ENCODE data around the gene IL31. TPM values are rescaled to one million over a fixed set of nuclear protein-coding genes. Genes with fewer than 3 reads are reported as not detected.

Gene IL31
- total RNA-seq, 1 donor from 2014 or later = not detected

DNA sequence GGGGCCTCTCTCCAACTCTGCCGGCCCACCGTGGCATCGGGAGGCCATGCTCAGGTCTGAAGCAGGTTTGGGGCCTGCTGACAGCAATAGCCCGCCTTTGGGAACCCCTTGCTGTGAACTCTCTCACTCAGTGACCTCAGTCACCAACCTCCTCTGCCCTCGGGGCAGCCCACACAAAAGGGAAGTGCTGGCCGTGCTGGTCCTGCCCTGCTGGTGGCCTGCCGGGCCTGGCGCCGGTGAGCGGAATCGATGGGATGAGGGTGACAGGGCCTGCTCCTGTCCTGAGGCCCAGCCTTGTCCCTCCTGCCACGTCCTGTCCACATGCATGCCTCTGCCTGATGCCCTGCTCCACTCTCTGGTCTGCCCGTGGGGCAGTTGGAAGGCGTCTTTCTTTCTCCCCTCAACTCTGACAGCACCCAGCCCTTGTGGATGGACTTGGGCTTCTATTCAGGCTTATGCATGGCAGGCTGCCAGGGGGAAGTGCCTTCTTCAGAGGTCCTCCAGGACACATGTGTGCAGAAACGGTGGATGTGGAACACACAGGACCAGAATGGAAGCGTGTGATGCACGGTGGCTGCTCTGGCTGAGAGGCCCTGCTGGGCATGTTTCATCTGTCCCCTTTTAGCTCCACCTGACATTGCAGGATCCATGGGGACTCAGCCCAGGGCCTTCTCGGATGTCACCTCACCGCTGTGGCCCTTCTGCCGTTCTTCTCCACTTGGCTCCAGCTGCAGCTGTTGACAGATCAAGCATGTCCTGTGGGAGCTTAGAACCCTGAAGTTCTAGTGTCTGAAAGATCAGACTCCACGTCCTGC lies 31.9 kb downstream of the IL31 start:
- H3K9me3 Mint-ChIP-seq (ENCODE audit: unreplicated experiment) = peaks cover 18% of the 10 kb centered on the region
- H3K27me3 Mint-ChIP-seq (ENCODE audit: unreplicated experiment) = peaks cover 15% of the 10 kb centered on the region
- H3K4me3 Mint-ChIP-seq (ENCODE audit: unreplicated experiment) = no peak overlapping the region
- H3K4me1 Mint-ChIP-seq (ENCODE audit: low read depth, unreplicated experiment) = peaks cover 2% of the 10 kb centered on the region
- no peak for DNase-seq
- no peak overlapping the region for H3K27ac Mint-ChIP-seq (ENCODE audit: unreplicated experiment)
- TF ChIP-seq, protein P1, sequence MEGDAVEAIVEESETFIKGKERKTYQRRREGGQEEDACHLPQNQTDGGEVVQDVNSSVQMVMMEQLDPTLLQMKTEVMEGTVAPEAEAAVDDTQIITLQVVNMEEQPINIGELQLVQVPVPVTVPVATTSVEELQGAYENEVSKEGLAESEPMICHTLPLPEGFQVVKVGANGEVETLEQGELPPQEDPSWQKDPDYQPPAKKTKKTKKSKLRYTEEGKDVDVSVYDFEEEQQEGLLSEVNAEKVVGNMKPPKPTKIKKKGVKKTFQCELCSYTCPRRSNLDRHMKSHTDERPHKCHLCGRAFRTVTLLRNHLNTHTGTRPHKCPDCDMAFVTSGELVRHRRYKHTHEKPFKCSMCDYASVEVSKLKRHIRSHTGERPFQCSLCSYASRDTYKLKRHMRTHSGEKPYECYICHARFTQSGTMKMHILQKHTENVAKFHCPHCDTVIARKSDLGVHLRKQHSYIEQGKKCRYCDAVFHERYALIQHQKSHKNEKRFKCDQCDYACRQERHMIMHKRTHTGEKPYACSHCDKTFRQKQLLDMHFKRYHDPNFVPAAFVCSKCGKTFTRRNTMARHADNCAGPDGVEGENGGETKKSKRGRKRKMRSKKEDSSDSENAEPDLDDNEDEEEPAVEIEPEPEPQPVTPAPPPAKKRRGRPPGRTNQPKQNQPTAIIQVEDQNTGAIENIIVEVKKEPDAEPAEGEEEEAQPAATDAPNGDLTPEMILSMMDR (IDR thresholded peaks at IDR 0.05; ENCODE audit: partially characterized antibody, unreplicated experiment) = no peak
- H3K36me3 Mint-ChIP-seq (ENCODE audit: unreplicated experiment) = peaks cover 8% of the 10 kb centered on the region

DNA sequence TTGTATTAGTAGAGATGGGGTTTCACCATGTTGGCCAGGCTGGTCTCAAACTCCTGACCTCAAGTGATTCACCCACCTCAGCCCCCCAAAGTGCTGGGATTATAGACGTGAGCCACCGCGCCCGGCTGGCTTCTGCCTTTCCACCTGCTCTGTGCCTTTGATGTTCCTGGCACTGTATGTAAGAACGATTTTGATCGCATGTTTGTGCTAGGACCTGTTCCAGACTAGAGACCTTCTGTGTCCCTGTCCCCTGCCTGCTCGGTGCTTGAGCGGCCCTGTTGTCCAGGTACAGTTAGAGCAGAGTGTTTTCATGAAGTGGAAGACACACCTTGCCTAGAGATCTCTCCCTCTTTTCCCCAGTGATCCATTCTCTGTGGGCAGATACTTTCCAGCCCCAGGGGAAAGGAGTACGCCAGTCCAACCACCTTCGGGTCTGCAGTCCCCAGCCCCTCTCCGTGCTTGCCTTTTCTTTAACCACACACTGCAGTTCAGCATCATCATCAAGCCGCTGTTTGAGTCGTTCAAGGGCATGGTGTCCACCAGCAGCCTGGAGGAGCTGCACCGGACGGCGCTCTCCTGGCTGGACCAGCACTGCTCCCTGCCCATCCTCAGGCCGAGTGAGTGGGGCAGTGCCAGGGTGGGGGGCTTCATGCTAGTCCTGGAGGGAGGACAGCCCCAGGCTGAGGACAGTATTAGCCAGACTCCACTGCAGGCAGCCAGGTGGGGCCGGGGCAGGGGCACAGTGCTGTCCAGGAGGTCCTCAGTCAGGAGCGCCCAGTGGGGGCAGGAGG lies 33.4 kb downstream of the IL31 start:
- Mint-ChIP-seq H3K4me3 (ENCODE audit: unreplicated experiment) (no peak overlapping the region), H3K27ac (ENCODE audit: unreplicated experiment) (no peak overlapping the region), H3K9me3 (ENCODE audit: unreplicated experiment) (peaks cover 15% of the 10 kb centered on the region), H3K4me1 (ENCODE audit: low read depth, unreplicated experiment) (no peaks in the 10 kb centered on the region), H3K27me3 (ENCODE audit: unreplicated experiment) (peaks cover 14% of the 10 kb centered on the region), H3K36me3 (ENCODE audit: unreplicated experiment) (peaks cover 8% of the 10 kb centered on the region)
- TF ChIP-seq, protein P1 (IDR thresholded peaks at IDR 0.05; ENCODE audit: partially characterized antibody, unreplicated experiment) = no peak
- DNase-seq = no peak

DNA sequence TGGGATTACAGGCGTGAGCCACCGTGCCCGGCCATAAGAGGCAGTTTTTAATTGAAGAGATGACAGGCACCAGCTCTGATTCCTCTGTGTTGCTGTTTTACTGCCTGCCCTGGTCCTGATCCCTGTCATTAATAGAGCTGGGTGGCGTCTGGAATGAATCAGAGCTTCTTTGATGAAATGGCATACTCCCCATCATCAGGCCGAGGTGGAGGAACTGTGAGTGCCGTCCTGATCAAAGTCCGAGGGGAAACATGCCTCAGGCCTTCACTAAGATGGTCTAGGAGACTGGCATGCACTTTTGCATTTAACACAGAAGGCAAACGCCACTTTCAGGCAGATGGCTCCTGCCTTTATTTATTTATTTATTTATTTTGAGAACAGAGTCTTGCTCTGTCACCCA lies 34.1 kb downstream of the IL31 start:
- Mint-ChIP-seq H3K4me3 (ENCODE audit: unreplicated experiment) (no peak overlapping the region), H3K9me3 (ENCODE audit: unreplicated experiment) (peaks cover 15% of the 10 kb centered on the region), H3K4me1 (ENCODE audit: low read depth, unreplicated experiment) (no peaks in the 10 kb centered on the region), H3K36me3 (ENCODE audit: unreplicated experiment) (peaks cover 8% of the 10 kb centered on the region), H3K27me3 (ENCODE audit: unreplicated experiment) (peaks cover 16% of the 10 kb centered on the region), H3K27ac (ENCODE audit: unreplicated experiment) (no peak overlapping the region)
- TF ChIP-seq, protein P1 (IDR thresholded peaks at IDR 0.05; ENCODE audit: partially characterized antibody, unreplicated experiment) = no peak
- no peak for DNase-seq

DNA sequence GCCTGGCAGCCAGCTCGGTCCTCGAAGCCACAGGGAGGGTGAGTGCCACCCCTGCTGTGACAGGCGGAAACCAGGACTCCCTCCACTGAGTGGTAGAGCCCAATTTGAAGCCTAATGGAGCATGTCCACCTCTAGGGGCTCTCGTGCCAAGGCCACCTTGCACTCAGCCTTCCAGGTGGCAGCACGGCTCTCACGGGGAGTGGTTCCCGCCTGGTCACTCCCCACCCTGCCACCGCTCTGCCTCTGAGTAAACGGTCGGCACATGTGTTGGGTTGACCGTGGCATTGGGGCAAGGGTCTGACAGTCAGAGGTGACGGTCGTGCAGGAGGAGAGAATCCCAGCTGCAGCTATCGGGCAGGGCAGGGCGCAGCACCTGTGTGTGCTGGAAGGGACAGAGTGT lies 34.8 kb downstream of the IL31 start:
- H3K27me3 Mint-ChIP-seq (ENCODE audit: unreplicated experiment) = peaks cover 17% of the 10 kb centered on the region
- peaks cover 15% of the 10 kb centered on the region for H3K9me3 Mint-ChIP-seq (ENCODE audit: unreplicated experiment)
- TF ChIP-seq, protein P1 (IDR thresholded peaks at IDR 0.05; ENCODE audit: partially characterized antibody, unreplicated experiment) = no peak

DNA sequence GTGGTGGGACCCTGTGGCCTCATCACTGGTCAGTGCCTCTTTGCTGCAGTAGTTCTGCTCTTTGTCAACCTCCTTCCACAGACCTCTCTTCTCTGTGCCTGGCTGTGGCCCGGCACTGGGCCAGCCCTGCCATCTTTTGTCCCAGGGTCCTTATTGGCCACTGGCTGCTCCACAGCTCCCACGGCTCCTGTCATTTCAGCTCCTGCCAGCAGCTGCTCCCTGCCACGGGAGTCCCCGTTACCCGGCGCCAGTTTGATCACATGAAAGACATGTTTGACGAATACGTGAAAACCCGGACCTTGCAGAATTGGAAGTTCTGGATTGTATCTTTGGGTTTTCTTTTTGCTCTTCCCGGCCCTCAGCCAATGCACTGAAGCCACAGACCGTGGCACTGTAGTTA lies 35.4 kb downstream of the IL31 start:
- peaks cover 13% of the 10 kb centered on the region for H3K27me3 Mint-ChIP-seq (ENCODE audit: unreplicated experiment)
- H3K4me1 Mint-ChIP-seq (ENCODE audit: low read depth, unreplicated experiment) = no peaks in the 10 kb centered on the region
- no peak overlapping the region for H3K27ac Mint-ChIP-seq (ENCODE audit: unreplicated experiment)
- H3K9me3 Mint-ChIP-seq (ENCODE audit: unreplicated experiment) = peaks cover 10% of the 10 kb centered on the region
- TF ChIP-seq, protein P1 (IDR thresholded peaks at IDR 0.05; ENCODE audit: partially characterized antibody, unreplicated experiment) = no peak
- H3K36me3 Mint-ChIP-seq (ENCODE audit: unreplicated experiment) = peaks cover 3% of the 10 kb centered on the region
- DNase-seq = no peak
- no peak overlapping the region for H3K4me3 Mint-ChIP-seq (ENCODE audit: unreplicated experiment)

More for the DNA sequence above, 34.8 kb downstream of the IL31 start:
- Mint-ChIP-seq H3K4me1 (ENCODE audit: low read depth, unreplicated experiment) (no peaks in the 10 kb centered on the region), H3K4me3 (ENCODE audit: unreplicated experiment) (no peak overlapping the region), H3K27ac (ENCODE audit: unreplicated experiment) (no peak overlapping the region), H3K36me3 (ENCODE audit: unreplicated experiment) (peaks cover 8% of the 10 kb centered on the region)
- DNase-seq = no peak

All from glutamatergic neuron (in vitro differentiated cells).